Activated CD4-positive, alpha-beta T cell treated with anti-CD3 and anti-CD28 coated beads for 4 hours (primary cell): ENCODE data around the gene MC1R.

Experiments
- DNase-seq, 2 donors: peaks; one replicate each; pipeline ENCODE4 v3.0.0-alpha.2; 2020

The MC1R gene

GRCh38 chr16:89897204-89897603 is 21.5 kb upstream of the MC1R start:
- DNase-seq, result no peak

GRCh38 chr16:89898201-89898967 is 20.3 kb upstream of the MC1R start:
- DNase-seq, result no peak

- DNase-seq, result no peak
These were observed 18.7 kb upstream of the MC1R start for GRCh38 chr16:89899879-89900481.

- DNase-seq, result no peak
These were observed 17.8 kb upstream of the MC1R start for GRCh38 chr16:89900885-89901284.

GRCh38 chr16:89902980-89903379 is 15.7 kb upstream of the MC1R start:
- DNase-seq, result no peak

GRCh38 chr16:89903908-89904515 is 14.7 kb upstream of the MC1R start:
- DNase-seq, result no peak

- no peak for DNase-seq
These were observed 13.8 kb upstream of the MC1R start for GRCh38 chr16:89904606-89905510.

- DNase-seq, result no peak
These were observed 13.0 kb upstream of the MC1R start for GRCh38 chr16:89905511-89906139.

- no peak for DNase-seq
These were observed 12.3 kb upstream of the MC1R start for GRCh38 chr16:89906140-89907025.

- no peak for DNase-seq
These were observed 11.4 kb upstream of the MC1R start for GRCh38 chr16:89907055-89907814.

GRCh38 chr16:89908236-89908635 is 10.4 kb upstream of the MC1R start:
- no peak for DNase-seq

- DNase-seq, result peak; percentile 64 to 66
These were observed 8.6 kb upstream of the MC1R start for GRCh38 chr16:89909777-89910716.

- no peak for DNase-seq
These were observed 7.8 kb upstream of the MC1R start for GRCh38 chr16:89910717-89911354.

GRCh38 chr16:89911375-89911774 is 7.3 kb upstream of the MC1R start:
- no peak for DNase-seq

GRCh38 chr16:89912143-89912542 is 6.5 kb upstream of the MC1R start:
- no peak for DNase-seq

- DNase-seq, result no peak
These were observed 6.0 kb upstream of the MC1R start for GRCh38 chr16:89912627-89913026.

GRCh38 chr16:89913408-89914387 is 5.0 kb upstream of the MC1R start:
- no peak for DNase-seq
